GM18868 (cell line): ENCODE results near the gene UQCR11.

ENCODE experiments used
- ATAC-seq: cut with Tn5 transposase; IDR thresholded peaks from one replicate; pipeline ENCODE4 v1.9.1; 2021; ENCODE audit warnings: mild to moderate bottlenecking, moderate library complexity; ENCODE audit not compliant: unreplicated experiment

UQCR11 gene

DNA sequence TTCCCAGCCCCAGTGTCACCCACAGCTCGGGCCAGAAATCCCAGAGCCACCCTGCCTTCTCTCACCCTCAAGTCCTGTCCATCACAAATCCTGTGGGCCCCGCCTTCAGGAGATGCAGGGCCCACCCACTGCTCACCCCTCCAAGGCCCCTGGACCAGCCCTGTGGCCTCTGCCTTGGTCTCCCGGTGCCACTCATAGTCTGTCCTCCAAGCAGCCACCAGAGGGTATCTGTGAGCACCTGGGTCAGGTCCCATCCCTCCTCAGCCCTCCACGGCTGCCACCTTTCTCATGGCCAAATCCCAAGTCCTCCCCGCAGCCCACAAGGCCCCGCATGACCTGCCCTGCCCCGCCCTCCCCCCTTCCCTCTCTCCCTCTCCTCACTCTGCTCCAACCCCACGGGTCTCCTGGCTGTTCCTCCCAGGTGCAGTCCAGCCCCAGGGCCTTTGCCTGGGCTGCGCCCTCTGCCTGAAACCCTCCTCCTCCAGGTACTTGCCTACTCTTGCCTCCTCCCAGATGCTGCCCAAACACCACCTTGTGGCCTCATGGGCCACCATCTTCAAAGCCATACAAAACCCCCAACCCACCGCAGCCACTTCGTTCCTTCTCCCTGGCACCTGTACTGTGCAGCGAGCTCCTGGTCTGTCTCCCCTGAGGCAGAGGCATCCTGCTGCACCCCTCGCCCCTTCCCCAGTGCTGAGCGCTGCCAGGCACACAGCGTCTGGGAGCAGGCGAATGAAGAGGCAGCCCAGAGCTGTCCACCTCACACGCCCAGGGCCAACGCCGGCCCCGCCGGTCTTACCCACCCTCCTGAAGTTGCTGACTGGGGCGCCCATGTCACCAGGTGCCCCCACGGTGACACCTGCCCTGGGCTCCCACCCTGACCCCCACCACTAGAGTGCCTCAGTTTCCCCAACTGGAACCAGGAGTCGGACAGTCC is 13.2 kb upstream of the UQCR11 start:
- ATAC-seq: no peak

DNA sequence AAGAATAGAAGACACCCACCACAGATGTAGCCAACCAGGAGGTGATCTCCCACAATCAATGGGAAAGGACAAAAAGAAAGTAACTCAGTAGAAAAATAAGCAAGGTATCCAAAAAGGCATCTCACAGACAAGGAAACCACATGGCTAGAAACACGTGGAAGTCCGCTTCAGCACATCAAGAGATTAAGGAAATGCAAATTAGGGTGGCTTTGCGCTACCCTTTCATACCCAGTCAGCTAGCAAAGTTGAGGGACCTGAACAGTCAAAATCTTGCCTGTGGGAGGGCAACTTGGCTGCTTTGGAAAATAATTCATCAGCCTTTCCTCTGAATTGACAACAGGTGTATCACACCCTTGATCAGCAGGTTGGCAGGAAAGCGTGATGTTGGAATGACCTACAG is 11.6 kb upstream of the UQCR11 start:
- ATAC-seq: no peak

DNA sequence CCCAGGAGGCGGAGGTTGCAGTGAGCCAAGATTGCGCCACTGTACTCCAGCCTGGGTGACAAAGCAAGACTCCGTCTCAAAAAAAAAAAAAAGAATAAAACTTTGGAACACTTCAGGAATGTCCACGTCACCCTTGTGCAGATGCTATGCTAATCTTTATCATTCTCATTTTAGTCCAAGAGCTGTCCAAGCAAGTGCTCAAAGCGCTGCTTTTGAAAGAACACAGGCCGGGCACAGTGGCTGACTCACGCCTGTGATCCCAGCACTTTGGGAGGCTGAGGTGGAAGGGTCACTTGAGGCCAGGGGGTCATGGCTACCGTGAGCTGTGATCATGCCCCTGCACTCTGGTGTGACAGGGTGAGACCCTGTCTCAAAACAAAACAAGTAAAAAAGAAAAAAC is 11.1 kb upstream of the UQCR11 start:
- no peak for ATAC-seq

DNA sequence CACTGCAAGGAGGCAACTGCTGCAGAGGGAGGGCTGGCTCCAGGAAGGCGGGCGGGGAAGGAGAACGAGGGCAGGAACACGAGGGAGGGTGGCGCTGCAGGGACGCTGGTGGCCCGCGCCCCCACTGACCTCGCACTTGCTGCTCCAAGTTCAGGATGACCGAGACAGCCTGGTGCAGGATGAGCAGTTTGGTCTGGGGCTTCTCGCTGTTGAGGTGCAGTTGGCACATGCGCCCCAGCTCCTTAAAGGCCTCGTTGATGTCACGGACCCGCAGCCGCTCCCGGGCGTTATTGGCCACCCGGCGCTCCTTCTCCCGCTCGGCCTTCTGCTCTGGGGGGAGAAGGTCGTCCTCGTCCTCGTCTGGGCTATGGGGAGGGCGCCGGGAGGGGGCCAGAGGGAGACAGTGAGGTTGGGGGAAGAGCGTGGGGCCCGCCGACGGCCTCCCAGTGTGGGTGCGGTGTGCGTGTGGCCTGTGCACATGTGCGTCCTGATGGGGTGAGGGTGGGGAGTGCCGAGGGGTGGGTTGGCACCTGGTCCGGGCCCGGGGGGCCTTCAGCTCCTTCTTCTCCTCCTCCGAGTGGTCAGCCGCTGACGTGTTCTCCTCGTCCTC is 10.0 kb upstream of the UQCR11 start:
- no peak for ATAC-seq

DNA sequence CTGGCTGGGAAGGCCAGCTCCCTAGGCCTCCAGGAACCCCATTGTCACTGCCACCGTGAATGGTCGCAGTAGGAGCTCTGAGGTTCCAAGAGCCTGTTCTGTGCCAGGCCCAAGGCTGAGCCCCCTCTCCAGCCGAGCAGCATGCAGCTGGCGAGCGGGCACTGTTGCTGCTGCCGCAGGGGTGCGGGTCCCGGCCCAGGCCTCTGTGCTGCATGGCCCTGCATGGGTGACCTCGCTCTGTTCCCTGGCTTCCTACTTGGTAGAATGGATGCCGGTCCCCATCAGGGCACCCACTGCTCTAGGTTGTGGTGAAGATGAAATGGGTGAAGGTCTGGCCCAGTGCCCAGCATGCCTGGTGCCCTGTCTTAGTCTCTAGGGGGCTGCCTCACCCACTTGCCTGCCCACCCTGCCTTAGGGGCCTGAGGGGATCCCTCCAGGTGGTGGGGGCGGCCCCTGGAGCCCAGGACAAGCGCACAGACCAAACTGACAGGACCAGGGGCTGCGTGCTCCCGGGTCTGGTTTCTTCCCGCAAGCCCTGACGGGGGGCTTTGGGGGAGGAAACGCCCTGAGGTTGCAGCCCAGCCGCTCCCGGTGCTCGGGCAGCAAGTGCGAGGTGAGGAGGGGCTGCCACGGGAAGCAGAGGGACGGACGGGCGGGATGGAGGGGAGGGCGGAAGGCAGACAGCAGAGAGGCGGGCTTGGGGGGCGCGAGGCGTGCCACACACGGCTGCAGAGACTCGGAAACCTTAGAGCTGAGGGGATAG is 8.7 kb upstream of the UQCR11 start:
- ATAC-seq: no peak

DNA sequence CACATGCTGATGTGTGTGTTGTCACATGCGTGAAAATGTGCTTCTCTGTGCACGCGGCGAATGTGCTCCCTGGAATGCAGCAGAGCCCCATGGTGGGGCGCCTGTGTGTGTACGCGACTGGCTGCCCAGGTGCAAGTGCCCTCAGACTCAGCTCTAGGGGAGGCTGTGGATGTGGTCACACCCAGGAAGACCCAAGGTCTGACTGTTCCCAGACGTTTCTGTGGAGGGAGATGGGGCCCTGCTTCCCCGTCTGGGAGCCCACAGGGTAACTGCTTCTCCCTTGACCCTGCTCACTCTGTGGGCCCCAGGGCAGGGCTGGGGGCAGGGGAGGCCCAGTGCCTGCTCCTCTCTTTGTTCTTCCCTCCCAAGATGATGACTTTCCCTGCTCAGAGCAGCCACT is 7.9 kb upstream of the UQCR11 start:
- no peak for ATAC-seq

DNA sequence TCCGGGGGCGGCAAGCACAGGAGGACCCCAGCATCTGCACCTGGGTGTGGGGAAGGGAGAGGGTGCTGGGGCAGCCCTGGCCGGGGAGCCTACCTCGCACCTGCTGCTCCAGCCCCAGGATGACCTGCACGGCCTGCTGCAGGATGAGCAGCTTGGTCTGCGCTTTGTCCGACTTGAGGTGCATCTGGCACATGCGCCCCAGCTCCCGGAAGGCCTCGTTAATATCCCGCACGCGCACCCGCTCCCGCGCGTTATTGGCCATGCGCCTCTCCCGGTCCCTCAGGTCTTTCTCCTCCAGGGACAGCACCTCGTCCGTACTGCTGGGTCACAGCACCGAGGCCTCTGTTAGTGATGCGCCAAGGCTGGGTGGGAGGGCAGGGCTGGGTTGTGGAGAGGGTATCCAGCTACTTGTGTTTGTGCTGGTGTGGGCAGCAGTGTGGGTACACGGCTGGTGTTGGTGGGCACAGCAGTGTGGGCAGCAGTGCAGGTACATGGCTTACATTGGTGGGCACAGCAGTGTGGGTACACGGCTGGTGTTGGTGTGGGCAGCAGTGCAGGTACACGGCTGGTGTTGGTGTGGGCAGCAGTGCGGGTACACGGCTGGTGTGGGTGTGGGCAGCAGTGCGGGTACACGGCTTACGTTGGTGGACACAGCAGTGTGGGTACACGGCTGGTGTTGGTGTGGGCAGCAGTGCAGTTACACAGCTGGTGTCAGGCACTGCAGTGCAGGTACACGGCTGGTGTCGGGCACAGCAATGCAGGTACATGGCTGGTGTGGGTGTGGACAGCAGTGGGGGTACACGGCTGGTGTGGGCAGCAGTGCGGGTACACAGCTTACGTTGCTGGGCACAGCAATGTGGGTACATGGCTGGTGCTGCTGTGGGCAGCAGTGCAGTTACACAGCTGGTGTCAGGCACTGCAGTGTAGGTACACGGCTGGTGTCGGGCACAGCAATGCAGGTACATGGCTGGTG is 7.1 kb upstream of the UQCR11 start:
- no peak for ATAC-seq

DNA sequence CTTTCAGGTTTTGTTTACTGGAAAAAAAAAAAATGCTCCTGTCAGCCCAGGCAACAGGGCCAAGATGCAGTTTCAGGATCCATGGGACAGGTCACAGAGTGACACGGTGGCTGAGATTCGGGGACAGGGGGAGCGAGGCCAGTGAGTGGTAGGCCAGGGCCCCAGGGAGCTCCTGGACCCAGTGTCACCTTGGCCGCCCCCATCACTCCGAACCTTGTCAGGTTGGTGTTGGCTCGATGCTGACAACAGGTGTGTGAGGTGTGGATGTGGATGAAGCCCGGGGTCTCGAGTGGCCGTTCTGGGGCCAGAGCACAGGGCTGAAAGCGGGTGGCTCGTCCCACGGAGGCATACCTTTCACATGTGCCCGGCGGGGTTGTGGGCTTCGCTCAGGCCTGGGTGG is 6.1 kb upstream of the UQCR11 start:
- no peak for ATAC-seq

DNA sequence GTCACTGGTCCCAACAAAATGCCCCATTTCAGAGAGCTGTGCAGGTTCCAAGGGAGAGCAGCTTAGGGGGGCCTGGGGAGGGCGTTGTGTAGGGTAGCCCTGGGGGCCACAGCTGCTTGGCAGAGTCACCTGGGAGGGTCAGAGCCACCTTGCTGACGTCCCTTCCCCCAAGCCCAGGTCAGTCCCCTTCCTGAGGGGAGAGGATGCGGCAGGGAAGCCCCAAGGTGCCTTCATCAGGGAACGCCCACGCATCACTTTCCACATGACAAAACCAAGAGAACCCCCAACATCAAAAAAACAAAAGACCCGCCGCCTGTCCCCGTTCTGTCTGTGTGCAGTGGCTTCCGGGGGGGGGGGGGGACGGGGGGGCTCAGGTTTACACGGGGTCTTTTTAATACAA is 5.3 kb upstream of the UQCR11 start:
- no peak for ATAC-seq

DNA sequence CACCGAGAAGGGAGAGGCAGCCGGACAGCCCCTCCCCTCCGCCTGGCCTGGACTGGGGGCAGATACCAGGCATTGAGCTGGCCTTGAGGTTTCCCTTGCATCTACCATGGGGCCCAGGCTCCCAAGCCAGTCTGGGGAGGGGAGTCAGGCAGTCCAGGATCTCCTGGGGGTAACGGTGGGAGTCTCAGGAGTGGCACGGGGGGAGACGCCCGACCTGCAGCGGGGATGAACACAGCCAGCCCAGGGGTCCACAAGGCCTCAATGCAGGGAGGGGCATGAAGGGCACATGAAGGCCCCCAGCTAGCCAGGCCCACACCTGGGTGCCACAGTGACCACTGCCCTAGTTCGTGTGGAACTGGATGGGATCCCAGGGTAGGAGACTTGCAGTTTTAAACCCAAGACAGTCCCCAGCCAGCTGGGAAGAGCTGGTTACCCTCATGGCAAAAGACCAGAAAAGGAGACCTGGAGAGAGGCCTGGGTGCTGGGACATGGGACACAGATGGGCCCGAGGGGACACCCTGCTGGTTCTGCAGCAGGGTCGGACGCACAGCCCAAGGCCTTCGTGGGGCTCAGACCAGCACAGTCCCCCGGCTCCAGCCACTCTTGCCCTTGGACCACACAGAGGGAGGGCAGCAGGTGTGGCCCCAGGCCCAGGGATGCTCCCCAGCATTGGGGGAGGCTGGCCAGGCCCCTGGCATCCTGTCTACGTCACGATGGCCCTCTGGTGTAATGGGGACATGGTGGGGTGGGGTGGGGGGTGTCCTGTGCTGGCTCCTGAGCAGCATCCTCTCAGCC is 4.6 kb upstream of the UQCR11 start:
- no peak for ATAC-seq

DNA sequence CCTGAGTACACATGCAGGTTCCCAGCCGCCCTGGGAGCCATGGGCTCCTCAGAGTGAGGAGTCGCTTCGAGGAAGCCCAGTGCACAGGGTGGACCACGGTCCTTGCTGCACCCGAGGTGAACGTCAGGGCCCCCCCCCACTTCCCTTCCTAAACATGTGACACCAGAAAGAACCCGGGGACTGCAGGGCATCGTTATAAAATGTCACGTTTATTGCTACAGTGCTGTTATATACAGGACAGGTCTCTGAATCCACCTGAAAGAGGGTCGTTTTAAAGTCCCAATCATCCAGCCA is 3.8 kb upstream of the UQCR11 start:
- no peak for ATAC-seq

DNA sequence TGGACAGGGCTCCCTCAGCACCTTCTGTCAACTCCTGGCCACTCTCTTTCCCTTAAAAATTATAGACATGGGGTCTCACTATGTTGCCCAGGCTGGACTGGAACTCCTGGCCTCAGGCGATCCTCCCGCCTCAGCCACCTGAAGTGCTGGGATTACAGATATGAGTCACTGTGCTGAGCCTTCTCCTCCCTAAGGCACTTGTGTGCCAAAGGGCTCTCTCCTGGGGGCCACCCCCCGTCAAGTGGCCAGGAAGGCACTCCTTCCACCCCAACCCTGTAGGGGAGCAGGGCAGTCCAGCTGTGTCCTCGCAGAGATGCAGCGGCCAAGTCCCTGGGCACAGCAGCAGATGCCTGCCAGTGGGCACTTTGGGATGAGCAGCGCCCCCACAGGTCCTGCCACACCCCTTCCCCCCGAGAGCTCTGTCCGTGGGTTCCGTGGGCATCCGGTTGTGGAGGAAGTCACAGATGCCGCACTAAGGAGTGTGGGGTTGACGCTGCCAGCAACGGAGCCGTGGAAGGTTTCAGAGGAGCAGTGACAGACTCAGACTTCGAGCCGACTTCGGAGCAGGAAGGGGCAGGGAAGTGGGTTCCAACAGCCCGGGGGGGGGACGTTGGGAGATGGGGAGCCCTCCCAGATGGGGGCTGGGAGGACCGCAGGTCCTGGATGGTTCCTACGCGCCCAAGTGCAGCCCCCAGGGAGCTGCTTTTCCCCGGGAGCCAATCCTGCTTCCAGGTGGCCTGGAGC is 3.3 kb upstream of the UQCR11 start:
- ATAC-seq: no peak

DNA sequence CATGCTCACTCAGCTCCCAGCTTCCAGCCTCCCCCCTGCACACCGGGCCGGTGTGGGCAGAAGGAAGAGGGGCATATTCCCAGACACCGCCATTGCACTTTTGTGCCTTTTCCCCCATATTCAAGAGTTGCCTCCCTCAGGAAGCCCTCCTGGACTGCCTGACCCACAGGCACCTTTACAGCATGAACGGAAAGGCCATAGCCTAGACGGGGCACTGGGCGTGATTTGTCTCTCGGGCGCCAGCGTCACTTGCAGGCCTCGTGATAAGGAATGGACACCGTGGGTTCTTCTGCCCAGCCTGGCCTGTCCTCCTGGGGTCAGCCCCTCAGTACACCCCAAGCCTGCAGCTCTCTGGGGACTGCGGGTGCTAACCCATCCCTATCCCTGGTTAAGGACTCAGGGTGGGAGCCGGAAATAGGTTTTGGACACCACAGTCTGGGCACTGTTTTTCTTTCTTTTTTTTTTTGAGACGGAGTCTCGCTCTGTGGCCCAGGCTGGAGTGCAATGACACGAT is 933 bp upstream of the UQCR11 start:
- no peak for ATAC-seq

DNA sequence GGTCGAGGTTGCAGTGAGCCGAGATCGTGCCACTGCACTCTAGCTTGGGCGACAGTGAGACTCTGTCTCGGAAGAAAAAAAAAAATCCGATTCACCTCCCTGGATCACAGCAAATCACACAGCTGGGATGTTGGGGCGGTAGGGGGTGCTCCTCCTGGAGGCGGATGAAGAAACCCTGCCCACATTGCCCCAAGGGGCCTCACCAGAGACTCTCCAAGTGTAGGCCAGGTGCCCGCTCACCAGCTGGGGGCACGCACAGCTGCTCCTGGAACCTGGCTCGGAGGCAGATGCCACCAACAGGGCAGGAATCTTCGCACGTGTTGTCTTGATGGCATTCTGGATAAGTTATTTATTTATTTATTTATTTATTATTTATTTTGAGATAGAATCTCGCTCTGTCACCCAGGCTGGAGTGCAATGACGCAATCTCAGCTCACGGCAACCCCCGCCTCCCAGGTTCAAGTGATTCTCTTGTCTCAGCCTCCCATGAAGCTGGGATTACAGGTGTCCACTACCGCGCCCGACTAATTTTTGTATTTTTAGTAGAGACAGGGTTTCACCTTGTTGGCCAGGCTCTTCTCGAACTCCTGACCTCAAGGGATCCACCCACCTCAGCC is 3.1 kb downstream of the UQCR11 start:
- ATAC-seq: no peak

DNA sequence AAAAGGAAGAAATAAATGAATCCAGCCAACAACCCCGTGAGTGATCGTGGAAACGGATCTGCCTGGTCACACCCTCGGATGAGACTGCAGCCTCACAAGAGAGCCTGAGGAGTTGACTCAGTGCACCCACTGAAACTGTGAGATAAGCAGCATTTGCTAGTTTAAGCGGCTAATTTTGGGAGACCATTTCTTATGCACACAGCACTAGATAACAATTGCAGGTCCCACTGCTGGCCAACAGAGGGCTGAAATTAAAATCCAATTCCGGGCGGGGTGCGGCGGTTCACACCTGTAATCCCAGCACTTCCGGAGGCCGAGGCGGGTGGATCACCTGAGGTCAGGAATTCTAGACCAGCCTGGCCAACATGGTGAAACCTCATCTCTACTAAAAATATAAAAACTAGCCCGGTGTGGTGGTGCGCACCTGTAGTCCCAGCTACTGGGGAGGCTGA is 3.6 kb downstream of the UQCR11 start:
- no peak for ATAC-seq

DNA sequence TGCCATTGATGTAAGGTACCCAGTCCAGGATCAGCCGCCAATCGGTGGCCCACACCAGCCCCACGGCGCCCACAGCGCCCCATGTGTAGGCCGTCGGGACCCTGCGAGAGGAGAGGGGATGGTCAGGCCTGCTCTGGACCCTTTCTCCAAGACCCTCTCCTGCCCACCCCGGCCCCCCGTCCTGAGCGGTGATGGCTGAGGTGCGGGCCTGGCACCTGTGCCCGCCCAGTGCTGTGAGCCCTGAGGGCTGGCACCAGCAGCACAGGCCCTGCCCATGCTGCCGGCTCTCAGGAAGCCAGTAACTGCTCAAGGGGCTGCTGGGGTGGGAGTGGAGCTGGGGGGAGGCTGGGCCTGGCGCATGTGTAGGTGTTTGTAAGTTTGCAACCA is 5.8 kb downstream of the UQCR11 start:
- ATAC-seq: no peak

DNA sequence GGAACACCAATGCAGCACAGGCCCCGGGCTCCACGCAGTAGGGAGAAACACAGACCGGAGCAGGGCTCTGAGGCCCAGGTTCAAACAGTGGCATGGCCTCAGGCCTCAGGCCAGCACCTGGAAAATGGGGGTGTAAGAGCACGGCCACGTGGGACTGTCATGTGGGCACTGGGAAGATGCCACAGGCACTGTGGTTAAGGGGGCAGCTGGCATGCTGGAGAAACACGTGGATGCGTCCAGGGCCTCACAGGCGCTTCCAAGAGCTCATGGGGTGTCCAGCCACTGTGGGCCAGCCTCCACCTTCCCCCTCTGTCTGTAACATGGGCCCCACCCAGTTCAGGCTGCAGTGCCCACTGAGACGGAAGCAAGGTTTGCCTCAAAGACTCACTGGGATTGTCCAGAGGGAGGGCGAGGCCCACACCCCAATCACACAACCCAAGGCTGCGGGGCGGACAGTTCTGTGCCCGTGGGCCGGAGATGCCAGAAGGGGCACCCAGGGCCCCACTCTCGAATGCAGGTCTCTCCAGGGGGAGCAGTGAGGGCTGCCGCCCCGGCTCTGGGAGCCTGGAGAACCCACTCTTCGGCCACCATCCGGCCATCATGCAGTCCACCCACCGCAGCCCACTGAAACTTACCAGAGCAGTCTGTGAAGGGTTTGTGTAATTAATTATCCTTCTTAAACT is 6.3 kb downstream of the UQCR11 start:
- no peak for ATAC-seq

DNA sequence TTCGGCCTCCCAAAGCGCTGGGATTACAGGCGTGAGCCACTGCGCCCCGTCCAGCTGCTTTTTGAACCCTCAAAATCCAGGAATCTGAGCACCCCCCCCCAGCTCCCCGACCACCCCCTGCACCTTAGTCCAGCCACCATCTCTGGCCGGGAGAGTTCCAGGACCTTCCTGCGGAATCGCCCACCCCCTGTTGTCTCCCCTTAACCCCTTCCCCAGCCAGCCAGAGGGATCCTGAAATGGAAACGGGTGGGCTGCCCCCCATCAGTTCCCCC is 11.8 kb downstream of the UQCR11 start:
- no peak for ATAC-seq
